Astrocyte of the hippocampus (primary cell): Measurements from ENCODE around the gene CFC1B.
"Not testable (repeated sequence)": the region's sequence is repeated elsewhere in the genome, so short reads cannot be mapped to it uniquely, and the experiment has no call there.

Experiments used
- DNase-seq: peaks from one replicate; pipeline ENCODE4 v3.0.0; 2011; ENCODE audit warnings: low read depth, low spot score

The CFC1B gene

GRCh38 chr2:130520992-130521391, at the start of gene CFC1B:
TSS of gene CFC1B (plus strand) at chr2:130521222. CDS start at chr2:130521485, 263 bp downstream.
- DNase-seq: not testable (repeated sequence)

GRCh38 chr2:130491073-130491472, 29.9 kb upstream of the CFC1B start:
- not testable (repeated sequence) for DNase-seq

GRCh38 chr2:130509228-130509627, 11.8 kb upstream of the CFC1B start, which contains the start of gene POTEI:
TSS of gene POTEI (minus strand) at chr2:130509328. CDS start at chr2:130509235, 93 bp downstream.
- not testable (repeated sequence) for DNase-seq

- DNase-seq: not testable (repeated sequence)
These were observed 9.9 kb upstream of the CFC1B start for GRCh38 chr2:130510807-130511746.

- DNase-seq: not testable (repeated sequence)
These were observed 9.1 kb upstream of the CFC1B start for GRCh38 chr2:130511747-130512451.

GRCh38 chr2:130518516-130519106, 2.4 kb upstream of the CFC1B start:
- not testable (repeated sequence) for DNase-seq

GRCh38 chr2:130522390-130522789, 1.4 kb downstream of the CFC1B start:
- not testable (repeated sequence) for DNase-seq

- not testable (repeated sequence) for DNase-seq
These were observed 6.4 kb downstream of the CFC1B start for GRCh38 chr2:130527365-130527967.

- DNase-seq: not testable (repeated sequence)
These were observed 8.5 kb downstream of the CFC1B start for GRCh38 chr2:130529545-130529944.

- DNase-seq: not testable (repeated sequence)
These were observed 9.2 kb downstream of the CFC1B start for GRCh38 chr2:130530212-130530611.

GRCh38 chr2:130531225-130531624, 10.2 kb downstream of the CFC1B start:
- DNase-seq: not testable (repeated sequence)

- DNase-seq: not testable (repeated sequence)
These were observed 10.7 kb downstream of the CFC1B start for GRCh38 chr2:130531672-130532071.

GRCh38 chr2:130536654-130537053, 15.6 kb downstream of the CFC1B start:
- DNase-seq: not testable (repeated sequence)

- not testable (repeated sequence) for DNase-seq
These were observed 17.2 kb downstream of the CFC1B start for GRCh38 chr2:130538271-130538670.

GRCh38 chr2:130542789-130543188, 21.8 kb downstream of the CFC1B start:
- DNase-seq: not testable (repeated sequence)

- not testable (repeated sequence) for DNase-seq
These were observed 22.9 kb downstream of the CFC1B start for GRCh38 chr2:130543785-130544528.

GRCh38 chr2:130544978-130545377, 24.0 kb downstream of the CFC1B start:
- not testable (repeated sequence) for DNase-seq

- not testable (repeated sequence) for DNase-seq
These were observed 27.4 kb downstream of the CFC1B start for GRCh38 chr2:130548418-130548817.

GRCh38 chr2:130549475-130549874, 28.5 kb downstream of the CFC1B start:
- DNase-seq: not testable (repeated sequence)

GRCh38 chr2:130554178-130554577, 33.2 kb downstream of the CFC1B start:
- not testable (repeated sequence) for DNase-seq

GRCh38 chr2:130556441-130556840, 35.4 kb downstream of the CFC1B start:
- DNase-seq: not testable (repeated sequence)
